ENCODE results near the gene DUSP3.

DNA sequence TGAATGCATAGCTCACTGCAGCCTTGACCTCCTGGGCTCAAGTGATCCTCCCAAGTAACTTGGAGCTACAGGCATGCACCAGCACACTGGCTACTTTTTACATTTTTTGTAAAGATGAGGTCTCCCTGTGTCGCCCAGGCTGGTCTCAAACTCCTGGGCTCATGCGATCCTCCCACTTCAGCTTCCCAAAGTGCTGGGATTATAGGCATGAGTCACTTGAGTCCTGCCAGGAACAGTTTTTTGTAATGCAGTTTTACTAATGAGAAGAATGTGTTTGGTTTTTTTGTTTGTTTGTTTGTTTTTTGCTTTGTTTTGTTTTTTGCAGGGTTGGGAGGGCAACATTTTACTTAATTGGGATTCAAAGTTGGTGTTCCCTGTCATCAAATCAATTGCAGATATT lies 42.4 kb downstream of the DUSP3 start:
- TF ChIP-seq, protein P1, sequence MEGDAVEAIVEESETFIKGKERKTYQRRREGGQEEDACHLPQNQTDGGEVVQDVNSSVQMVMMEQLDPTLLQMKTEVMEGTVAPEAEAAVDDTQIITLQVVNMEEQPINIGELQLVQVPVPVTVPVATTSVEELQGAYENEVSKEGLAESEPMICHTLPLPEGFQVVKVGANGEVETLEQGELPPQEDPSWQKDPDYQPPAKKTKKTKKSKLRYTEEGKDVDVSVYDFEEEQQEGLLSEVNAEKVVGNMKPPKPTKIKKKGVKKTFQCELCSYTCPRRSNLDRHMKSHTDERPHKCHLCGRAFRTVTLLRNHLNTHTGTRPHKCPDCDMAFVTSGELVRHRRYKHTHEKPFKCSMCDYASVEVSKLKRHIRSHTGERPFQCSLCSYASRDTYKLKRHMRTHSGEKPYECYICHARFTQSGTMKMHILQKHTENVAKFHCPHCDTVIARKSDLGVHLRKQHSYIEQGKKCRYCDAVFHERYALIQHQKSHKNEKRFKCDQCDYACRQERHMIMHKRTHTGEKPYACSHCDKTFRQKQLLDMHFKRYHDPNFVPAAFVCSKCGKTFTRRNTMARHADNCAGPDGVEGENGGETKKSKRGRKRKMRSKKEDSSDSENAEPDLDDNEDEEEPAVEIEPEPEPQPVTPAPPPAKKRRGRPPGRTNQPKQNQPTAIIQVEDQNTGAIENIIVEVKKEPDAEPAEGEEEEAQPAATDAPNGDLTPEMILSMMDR (conservative IDR thresholded peaks at IDR 0.05; ENCODE audit: low read length), result no peak
- no peak for TF ChIP-seq EZH2phosphoT487 (IDR thresholded peaks at IDR 0.05; ENCODE audit: borderline replicate concordance, low read depth, low read length)
